GM21786 (cell line): ENCODE data around the gene RGS4.
"Not testable (repeated sequence)": the region's sequence is repeated elsewhere in the genome, so short reads cannot be mapped to it uniquely, and the experiment has no call there.

Source experiments
- ATAC-seq: cut with Tn5 transposase; IDR thresholded peaks from one replicate; pipeline ENCODE4 v1.9.1; 2021; ENCODE audit not compliant: unreplicated experiment

RGS4 gene

GRCh38 chr1:163066686-163067085 is 2.5 kb upstream of the RGS4 start:
- ATAC-seq, result no peak

- no peak for ATAC-seq
These were observed 445 bp upstream of the RGS4 start for GRCh38 chr1:163068716-163069115.

GRCh38 chr1:163069655-163070277 is 605 bp downstream of the RGS4 start:
- no peak for ATAC-seq

GRCh38 chr1:163071405-163072255 is 2.5 kb downstream of the RGS4 start:
- no peak for ATAC-seq

- ATAC-seq, result no peak
These were observed 3.5 kb downstream of the RGS4 start for GRCh38 chr1:163072658-163073057.

GRCh38 chr1:163074004-163074403 is 4.8 kb downstream of the RGS4 start:
- no peak for ATAC-seq

GRCh38 chr1:163074716-163075284 is 5.6 kb downstream of the RGS4 start:
- no peak for ATAC-seq

GRCh38 chr1:163076044-163076443 is 6.9 kb downstream of the RGS4 start:
- no peak for ATAC-seq

- ATAC-seq, result no peak
These were observed 7.3 kb downstream of the RGS4 start for GRCh38 chr1:163076446-163076845.

- no peak for ATAC-seq
These were observed 8.0 kb downstream of the RGS4 start for GRCh38 chr1:163076981-163077761.

- ATAC-seq, result no peak
These were observed 13.8 kb downstream of the RGS4 start for GRCh38 chr1:163082971-163083370.

GRCh38 chr1:163083690-163084089 is 14.5 kb downstream of the RGS4 start:
- ATAC-seq, result no peak

- no peak for ATAC-seq
These were observed 15.2 kb downstream of the RGS4 start for GRCh38 chr1:163084330-163084729.

- no peak for ATAC-seq
These were observed 16.1 kb downstream of the RGS4 start for GRCh38 chr1:163085041-163085903.

- no peak for ATAC-seq
These were observed 16.7 kb downstream of the RGS4 start for GRCh38 chr1:163085904-163086268.

GRCh38 chr1:163089117-163089516 is 20.0 kb downstream of the RGS4 start:
- not testable (repeated sequence) for ATAC-seq

GRCh38 chr1:163090321-163090945 is 21.3 kb downstream of the RGS4 start:
- ATAC-seq, result no peak

GRCh38 chr1:163093169-163093568 is 24.0 kb downstream of the RGS4 start:
- ATAC-seq, result no peak

- ATAC-seq, result no peak
These were observed 24.4 kb downstream of the RGS4 start for GRCh38 chr1:163093579-163093978.

- ATAC-seq, result no peak
These were observed 25.0 kb downstream of the RGS4 start for GRCh38 chr1:163094182-163094581.
